ENCODE measurements around the gene POLDIP3. TPM values are rescaled to one million over a fixed set of nuclear protein-coding genes. Genes with fewer than 3 reads are reported as not detected.
"Not testable (repeated sequence)": the region's sequence is repeated elsewhere in the genome, so short reads cannot be mapped to it uniquely, and the experiment has no call there.

The POLDIP3 gene
- total RNA-seq, 1 donor from 2014 or later, result 15.4 TPM

- no peak for DNase-seq (ENCODE audit: low spot score)
These were observed 54.3 kb downstream of the POLDIP3 start for GRCh38 chr22:42560381-42560780.

GRCh38 chr22:42553475-42554361 lies 61.0 kb downstream of the POLDIP3 start, which contains the start of gene SERHL2:
Gene SERHL2 (plus strand): TSS chr22:42553956. CDS start chr22:42554021, 65 bp downstream.
- DNase-seq (ENCODE audit: low spot score), result peak; percentile 90

- not testable (repeated sequence) for DNase-seq (ENCODE audit: low spot score)
These were observed 62.4 kb downstream of the POLDIP3 start for GRCh38 chr22:42552294-42552647.

GRCh38 chr22:42549331-42550060 lies 65.2 kb downstream of the POLDIP3 start:
- no peak for DNase-seq (ENCODE audit: low spot score)

GRCh38 chr22:42548597-42549330 lies 65.9 kb downstream of the POLDIP3 start:
- no peak for DNase-seq (ENCODE audit: low spot score)

GRCh38 chr22:42548126-42548525 lies 66.6 kb downstream of the POLDIP3 start:
- not testable (repeated sequence) for DNase-seq (ENCODE audit: low spot score)

- DNase-seq (ENCODE audit: low spot score), result no peak
These were observed 67.1 kb downstream of the POLDIP3 start for GRCh38 chr22:42547562-42547961.

- DNase-seq (ENCODE audit: low spot score), result no peak
These were observed 70.0 kb downstream of the POLDIP3 start for GRCh38 chr22:42544686-42545085.

GRCh38 chr22:42539236-42539771 lies 75.4 kb downstream of the POLDIP3 start:
- DNase-seq (ENCODE audit: low spot score), result not testable (repeated sequence)

- peak; percentile 27 for DNase-seq (ENCODE audit: low spot score)
These were observed 77.4 kb downstream of the POLDIP3 start for GRCh38 chr22:42537199-42537831.

- not testable (repeated sequence) for DNase-seq (ENCODE audit: low spot score)
These were observed 78.0 kb downstream of the POLDIP3 start for GRCh38 chr22:42536634-42537033.

- no peak for DNase-seq (ENCODE audit: low spot score)
These were observed 78.5 kb downstream of the POLDIP3 start for GRCh38 chr22:42536166-42536565.

GRCh38 chr22:42535082-42535731 lies 79.5 kb downstream of the POLDIP3 start:
- DNase-seq (ENCODE audit: low spot score), result not testable (repeated sequence)

Other genes starting within 250 kb of the POLDIP3 start
- 1.2 TPM for gene NFAM1, start 182.5 kb downstream of the POLDIP3 start, total RNA-seq (ENCODE audit: insufficient read depth, low replicate concordance)
- 25.8 TPM for gene RRP7A, start 95.1 kb downstream of the POLDIP3 start, total RNA-seq (ENCODE audit: insufficient read depth, low replicate concordance)
- gene SERHL2, start 60.9 kb downstream of the POLDIP3 start, total RNA-seq (ENCODE audit: insufficient read depth, low replicate concordance), result not detected
- 8.4 TPM for gene ATP5MGL, start 25.7 kb upstream of the POLDIP3 start, total RNA-seq (ENCODE audit: insufficient read depth, low replicate concordance)
- 43.8 TPM for gene CYB5R3, start 34.5 kb upstream of the POLDIP3 start, total RNA-seq (ENCODE audit: insufficient read depth, low replicate concordance)
- gene A4GALT, start 106.0 kb upstream of the POLDIP3 start, total RNA-seq (ENCODE audit: insufficient read depth, low replicate concordance), result 14.2 TPM
- gene ARFGAP3, start 242.4 kb upstream of the POLDIP3 start, total RNA-seq (ENCODE audit: insufficient read depth, low replicate concordance), result 94.6 TPM